A673 (cell line): ENCODE measurements around the gene OR10AD1. TPM values are rescaled to one million over a fixed set of nuclear protein-coding genes. Genes with fewer than 3 reads are reported as not detected.
"Not testable (repeated sequence)": the region's sequence is repeated elsewhere in the genome, so short reads cannot be mapped to it uniquely, and the experiment has no call there.

Experiments
- BruUV-seq: library from RNA; stranded (reverse); fragments of 400-500 nt; replicated peaks from 2 replicates; lab custom pipeline; 2021; lab: Mats Ljungman, UMichigan
- CTCF ChIA-PET: fragments of 300-600 bp; sonication (Branson Sonifier 250); formaldehyde crosslinking; loops from one replicate; lab custom pipeline; 2022; ENCODE audit warnings: antibody characterized with exemption; lab: Charles Lee
- POLR2A ChIA-PET: fragments of 300-600 bp; sonication (Branson Sonifier 250); formaldehyde crosslinking; loops from one replicate; lab custom pipeline; 2022; ENCODE audit warnings: antibody characterized with exemption; ENCODE audit not compliant: low non-redundant PET; lab: Charles Lee
- DNase-seq: peaks from one replicate; pipeline ENCODE4 v3.0.0-alpha.2; 2015; ENCODE audit warnings: low spot score
- H3K27ac ChIP-seq: fragments of 200-600 bp; sonication (generic); 2 replicates; pipeline ENCODE4 v1.5.1; 2016; ENCODE audit warnings: mixed run types, low read depth, mild to moderate bottlenecking, mixed read lengths, antibody characterized with exemption, low read length; ENCODE audit not compliant: poor library complexity, severe bottlenecking
- H3K27me3 ChIP-seq: fragments of 200-600 bp; sonication (generic); replicated peaks from 2 replicates; pipeline ENCODE4 v1.6.1; 2017; ENCODE audit warnings: mixed run types, low read depth, mild to moderate bottlenecking, mixed read lengths, antibody characterized with exemption, low read length; ENCODE audit not compliant: insufficient read depth, poor library complexity
- H3K36me3 ChIP-seq: fragments of 200-600 bp; sonication (generic); 2 replicates; pipeline ENCODE4 v1.6.1; 2016; ENCODE audit warnings: mixed run types, mild to moderate bottlenecking, mixed read lengths, antibody characterized with exemption, low read length; ENCODE audit not compliant: insufficient read depth, poor library complexity, severe bottlenecking
- H3K4me1 ChIP-seq: fragments of 200-600 bp; sonication (generic); 2 replicates; pipeline ENCODE4 v1.6.1; 2017; ENCODE audit warnings: mixed run types, mild to moderate bottlenecking, mixed read lengths, antibody characterized with exemption, low read length; ENCODE audit not compliant: insufficient read depth, poor library complexity, severe bottlenecking
- H3K4me3 ChIP-seq: fragments of 200-600 bp; sonication (generic); 2 replicates; pipeline ENCODE4 v1.5.1; 2016; ENCODE audit warnings: low read depth, mixed run types, mild to moderate bottlenecking, mixed read lengths, low read length; ENCODE audit not compliant: poor library complexity, severe bottlenecking
- H3K9me3 ChIP-seq: fragments of 200-600 bp; sonication (generic); 2 replicates; pipeline ENCODE4 v1.6.1; 2016; ENCODE audit warnings: mixed run types, low read depth, mild to moderate bottlenecking, mixed read lengths, antibody characterized with exemption, low read length; ENCODE audit not compliant: poor library complexity, severe bottlenecking
- EZH2 ChIP-seq: fragments of 200-600 bp; sonication (generic); IDR thresholded peaks from 2 replicates; pipeline ENCODE4 v1.6.1; 2017; ENCODE audit warnings: borderline replicate concordance, low read depth, mild to moderate bottlenecking, mixed read lengths, antibody characterized with exemption, low read length; ENCODE audit not compliant: poor library complexity, severe bottlenecking
- intact Hi-C: fragments of 100-400 bp; cut with micrococcal nuclease; formaldehyde crosslinking; loops from one replicate; pipeline ENCODE4 v1.10.0; 2022; ENCODE audit not compliant: unreplicated experiment
- total RNA-seq: library from RNA; stranded (reverse); gene quantifications from 2 replicates; pipeline ENCODE4 v1.2.3, GENCODE V29; 2021
- TF ChIP-seq, protein P1 (sequence below): fragments of 300-800, 200-600 bp; sonication (generic); conservative IDR thresholded peaks from 2 replicates; pipeline ENCODE4 v1.5.1; 2017; ENCODE audit warnings: low read depth, mild to moderate bottlenecking, antibody characterized with exemption, low read length, moderate library complexity, mixed read lengths

OR10AD1 gene
- total RNA-seq, 1 experiment from 2014 or later = not detected

DNA sequence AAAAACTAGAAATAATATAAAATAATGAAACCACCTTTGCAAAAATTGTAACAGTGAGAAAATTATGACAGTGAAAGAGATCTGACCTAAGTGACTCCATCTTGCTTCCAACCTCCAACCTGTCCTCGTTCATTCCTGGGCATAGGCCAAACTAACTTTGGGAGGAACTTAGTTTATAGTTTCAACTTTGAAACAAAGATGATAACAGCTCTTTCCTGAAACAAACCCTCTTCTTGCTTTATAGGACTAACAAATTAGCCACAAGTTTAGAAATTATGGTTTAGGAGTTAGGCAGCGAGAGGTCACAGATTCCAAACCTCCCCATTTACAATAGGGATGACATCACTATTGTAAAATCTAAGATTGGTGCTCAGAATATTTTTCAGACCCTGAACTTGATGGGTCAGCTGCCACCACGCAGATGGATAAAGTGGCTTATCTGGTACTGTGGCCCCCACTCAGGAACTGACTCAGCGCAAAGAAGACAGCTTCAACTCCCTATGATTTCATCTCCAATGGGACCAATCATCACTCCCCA is 32.8 kb upstream of the OR10AD1 start:
- Histone ChIP-seq H3K36me3 (no peaks in the 10 kb centered on the region), H3K9me3 (no peaks in the 10 kb centered on the region), H3K27me3 (no peaks in the 10 kb centered on the region), H3K27ac (no peak overlapping the region), H3K4me3 (no peak overlapping the region), H3K4me1 (no peaks in the 10 kb centered on the region)
- intact Hi-C loops = no loop called here
- DNase-seq = no peak
- ChIA-PET CTCF (no interaction called here), POLR2A (no interaction called here)
- no TSS peak for BruUV-seq
- no peak for TF ChIP-seq EZH2
- TF ChIP-seq, protein P1, sequence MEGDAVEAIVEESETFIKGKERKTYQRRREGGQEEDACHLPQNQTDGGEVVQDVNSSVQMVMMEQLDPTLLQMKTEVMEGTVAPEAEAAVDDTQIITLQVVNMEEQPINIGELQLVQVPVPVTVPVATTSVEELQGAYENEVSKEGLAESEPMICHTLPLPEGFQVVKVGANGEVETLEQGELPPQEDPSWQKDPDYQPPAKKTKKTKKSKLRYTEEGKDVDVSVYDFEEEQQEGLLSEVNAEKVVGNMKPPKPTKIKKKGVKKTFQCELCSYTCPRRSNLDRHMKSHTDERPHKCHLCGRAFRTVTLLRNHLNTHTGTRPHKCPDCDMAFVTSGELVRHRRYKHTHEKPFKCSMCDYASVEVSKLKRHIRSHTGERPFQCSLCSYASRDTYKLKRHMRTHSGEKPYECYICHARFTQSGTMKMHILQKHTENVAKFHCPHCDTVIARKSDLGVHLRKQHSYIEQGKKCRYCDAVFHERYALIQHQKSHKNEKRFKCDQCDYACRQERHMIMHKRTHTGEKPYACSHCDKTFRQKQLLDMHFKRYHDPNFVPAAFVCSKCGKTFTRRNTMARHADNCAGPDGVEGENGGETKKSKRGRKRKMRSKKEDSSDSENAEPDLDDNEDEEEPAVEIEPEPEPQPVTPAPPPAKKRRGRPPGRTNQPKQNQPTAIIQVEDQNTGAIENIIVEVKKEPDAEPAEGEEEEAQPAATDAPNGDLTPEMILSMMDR = no peak

DNA sequence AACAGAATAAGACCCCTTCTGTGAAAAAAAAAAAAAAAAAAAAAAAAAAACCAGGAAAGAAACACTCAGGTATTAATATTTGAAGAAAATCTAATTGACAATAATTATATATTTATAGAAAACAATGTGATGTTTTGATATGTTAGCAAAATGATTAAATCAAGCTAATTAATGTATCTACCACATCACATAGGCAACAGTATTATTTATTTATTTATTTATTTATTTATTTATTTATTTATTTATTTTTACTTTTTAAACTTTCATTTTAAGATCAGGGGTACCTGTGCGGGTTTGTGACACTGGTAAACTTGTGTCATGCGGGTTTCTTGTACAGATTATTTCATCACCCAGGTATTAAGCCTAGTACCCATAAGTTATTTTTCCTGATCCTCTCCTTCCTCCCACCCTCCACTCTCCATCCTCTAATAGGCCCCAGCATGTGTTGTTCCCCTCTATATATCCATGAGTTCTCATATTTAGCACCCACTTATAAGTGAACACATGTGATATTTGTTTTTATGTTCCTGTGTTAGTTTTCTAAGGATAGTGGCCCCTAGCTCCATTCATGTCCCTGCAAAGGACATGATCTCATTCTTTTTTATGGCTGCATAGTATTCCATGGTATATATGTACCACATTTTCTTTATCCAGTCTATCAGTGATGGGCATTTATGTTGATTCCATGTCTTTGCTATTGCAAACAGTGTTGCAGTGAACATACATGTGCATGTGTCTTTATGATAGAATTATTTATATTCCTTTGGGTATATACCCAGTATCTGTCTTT is 28.3 kb upstream of the OR10AD1 start:
- intact Hi-C loops, H3K9me3 ChIP-seq, H3K36me3 ChIP-seq, H3K4me1 ChIP-seq, H3K4me3 ChIP-seq, CTCF ChIA-PET, DNase-seq, H3K27ac ChIP-seq, BruUV-seq, H3K27me3 ChIP-seq: not testable (repeated sequence)
- POLR2A ChIA-PET = interaction anchor here (0.6 kb wide), 1 partner anchor 19 kb away, joined by 5 read pairs; no protein-coding TSS in a partner anchor

DNA sequence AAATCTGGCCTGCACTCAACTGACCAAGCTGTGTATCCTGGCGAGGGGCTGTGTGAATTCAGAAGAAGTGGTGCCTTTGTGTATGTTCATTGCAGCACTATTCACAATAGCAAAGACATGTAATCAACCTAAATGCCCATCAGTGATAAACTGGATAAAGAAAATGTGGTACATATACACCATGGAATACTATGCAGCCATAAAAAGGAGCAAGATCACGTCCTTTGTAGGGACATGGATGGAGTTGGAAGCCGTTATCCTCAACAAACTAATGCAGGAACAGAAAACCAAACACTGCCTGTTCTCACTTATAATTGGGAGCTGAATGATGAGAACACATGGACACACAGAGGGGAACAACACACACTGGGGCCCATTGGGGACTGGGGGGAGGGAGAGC is 21.4 kb upstream of the OR10AD1 start:
- CTCF ChIA-PET, DNase-seq: not testable (repeated sequence)

GRCh38 chr12:48221645-48222044 is 18.6 kb upstream of the OR10AD1 start:
- H3K4me3 ChIP-seq = no peak overlapping the region
- intact Hi-C loops = no loop called here
- H3K9me3 ChIP-seq = no peaks in the 10 kb centered on the region
- no peak for DNase-seq
- POLR2A ChIA-PET = no interaction called here
- H3K27me3 ChIP-seq = peaks cover 6% of the 10 kb centered on the region
- TF ChIP-seq EZH2 = no peak
- TF ChIP-seq, protein P1 = no peak
- H3K4me1 ChIP-seq = no peaks in the 10 kb centered on the region
- H3K27ac ChIP-seq = no peak overlapping the region
- H3K36me3 ChIP-seq = no peaks in the 10 kb centered on the region
- CTCF ChIA-PET = interaction anchor here (0.7 kb wide), 2 partner anchors 516 to 643 kb away, joined by 5 to 8 read pairs; no protein-coding TSS in a partner anchor
- no TSS peak for BruUV-seq

More for the DNA sequence above, 21.4 kb upstream of the OR10AD1 start:
- H3K4me3 ChIP-seq, H3K27me3 ChIP-seq, H3K27ac ChIP-seq, intact Hi-C loops, BruUV-seq, H3K9me3 ChIP-seq, H3K36me3 ChIP-seq, H3K4me1 ChIP-seq, POLR2A ChIA-PET: not testable (repeated sequence)
